ENCODE results near the gene THEM4.

DNA sequence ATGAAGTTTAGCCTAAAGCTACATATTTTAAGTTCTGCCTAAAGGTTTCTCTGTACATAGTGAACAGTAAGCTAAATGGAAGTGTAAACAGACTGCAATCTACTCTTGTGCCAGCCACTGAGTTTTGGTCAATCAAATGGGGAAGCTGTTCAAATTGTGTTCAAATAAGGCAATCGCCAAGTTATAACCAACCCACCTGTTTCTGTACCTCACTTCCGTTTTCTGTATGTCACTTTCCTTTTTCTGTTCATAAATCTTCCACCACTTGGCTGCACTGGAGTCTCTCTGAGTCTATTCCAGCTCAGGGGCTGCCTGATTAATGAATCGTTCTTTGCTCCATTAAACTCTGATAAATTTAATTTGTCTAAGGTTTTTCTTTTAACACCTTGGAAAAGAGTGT, 10.8 kb upstream of the THEM4 start:
- no peak for TF ChIP-seq EZH2phosphoT487 (IDR thresholded peaks at IDR 0.05; ENCODE audit: borderline replicate concordance, low read depth, low read length)
- TF ChIP-seq, protein P1, sequence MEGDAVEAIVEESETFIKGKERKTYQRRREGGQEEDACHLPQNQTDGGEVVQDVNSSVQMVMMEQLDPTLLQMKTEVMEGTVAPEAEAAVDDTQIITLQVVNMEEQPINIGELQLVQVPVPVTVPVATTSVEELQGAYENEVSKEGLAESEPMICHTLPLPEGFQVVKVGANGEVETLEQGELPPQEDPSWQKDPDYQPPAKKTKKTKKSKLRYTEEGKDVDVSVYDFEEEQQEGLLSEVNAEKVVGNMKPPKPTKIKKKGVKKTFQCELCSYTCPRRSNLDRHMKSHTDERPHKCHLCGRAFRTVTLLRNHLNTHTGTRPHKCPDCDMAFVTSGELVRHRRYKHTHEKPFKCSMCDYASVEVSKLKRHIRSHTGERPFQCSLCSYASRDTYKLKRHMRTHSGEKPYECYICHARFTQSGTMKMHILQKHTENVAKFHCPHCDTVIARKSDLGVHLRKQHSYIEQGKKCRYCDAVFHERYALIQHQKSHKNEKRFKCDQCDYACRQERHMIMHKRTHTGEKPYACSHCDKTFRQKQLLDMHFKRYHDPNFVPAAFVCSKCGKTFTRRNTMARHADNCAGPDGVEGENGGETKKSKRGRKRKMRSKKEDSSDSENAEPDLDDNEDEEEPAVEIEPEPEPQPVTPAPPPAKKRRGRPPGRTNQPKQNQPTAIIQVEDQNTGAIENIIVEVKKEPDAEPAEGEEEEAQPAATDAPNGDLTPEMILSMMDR (conservative IDR thresholded peaks at IDR 0.05; ENCODE audit: low read length), result no peak
